HUES64 (cell line): ENCODE data around the gene SETX.

Source experiments
- H3K27ac ChIP-seq: 2 replicates; pipeline ENCODE4 v1.7.0; 2013; ENCODE audit warnings: low read depth, low read length, inconsistent platforms
- H3K27me3 ChIP-seq: 2 replicates; pipeline ENCODE4 v1.6.1; 2013; ENCODE audit warnings: mild to moderate bottlenecking, low read length; ENCODE audit not compliant: insufficient read depth
- H3K36me3 ChIP-seq: 2 replicates; pipeline ENCODE4 v1.6.1; 2013; ENCODE audit warnings: mild to moderate bottlenecking, low read length; ENCODE audit not compliant: insufficient read depth
- H3K4me1 ChIP-seq: 2 replicates; pipeline ENCODE4 v1.6.1; 2013; ENCODE audit warnings: mild to moderate bottlenecking, low read length, moderate library complexity; ENCODE audit not compliant: insufficient read depth
- H3K4me3 ChIP-seq: 2 replicates; pipeline ENCODE4 v1.5.1; 2013; ENCODE audit warnings: mild to moderate bottlenecking, low read length, moderate library complexity
- H3K9ac ChIP-seq: 2 replicates; pipeline ENCODE4 v1.6.1; 2013; ENCODE audit warnings: mild to moderate bottlenecking, low read depth, low read length
- H3K9me3 ChIP-seq: 2 replicates; pipeline ENCODE4 v1.6.1; 2013; ENCODE audit warnings: low read depth, low read length; ENCODE audit not compliant: insufficient read depth
- WGBS: fragments of 150-250, 120-280 bp; methylation state at CpG from one replicate; pipeline ENCODE4 v1.1.7; 2013; ENCODE audit warnings: missing lambda C conversion rate; 5-methylcytosine and 5-hydroxymethylcytosine counted together

Gene SETX

DNA sequence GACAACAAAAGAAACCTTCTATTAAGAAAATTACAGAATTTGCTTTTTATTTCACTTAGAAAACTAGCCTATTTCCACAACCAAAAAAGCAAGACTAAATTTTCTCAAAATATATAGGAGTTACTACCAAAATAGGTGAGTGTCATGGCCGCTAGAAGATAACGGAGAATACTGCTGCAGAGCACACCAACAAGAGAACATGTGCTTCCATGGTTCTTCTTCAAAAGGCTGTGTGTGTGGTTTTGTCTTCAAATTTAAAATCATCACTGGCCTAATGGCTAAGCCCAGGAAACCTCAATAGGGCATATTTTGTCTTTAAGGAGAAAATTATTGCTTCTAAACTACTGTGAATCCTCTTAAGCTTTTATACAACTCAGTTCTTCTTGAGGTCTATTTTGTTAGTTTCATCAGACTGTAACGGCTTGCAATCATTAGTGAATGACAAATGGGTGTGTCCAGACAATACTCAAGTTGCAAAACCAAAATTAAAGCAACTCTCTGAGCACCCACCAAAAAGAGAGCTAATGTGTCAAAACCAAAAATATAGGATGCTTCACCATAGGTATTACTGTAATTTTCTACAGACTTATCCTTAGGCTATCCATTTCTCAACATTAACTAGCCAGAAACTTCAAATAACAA is 3.3 kb downstream of the SETX start:
- Histone ChIP-seq H3K4me3 (no peak overlapping the region), H3K9me3 (no peaks in the 10 kb centered on the region), H3K27me3 (no peaks in the 10 kb centered on the region), H3K27ac (no peak overlapping the region), H3K4me1 (peaks cover 3% of the 10 kb centered on the region; the same call in 1 of the 2 replicates), H3K36me3 (peaks cover 69% of the 10 kb centered on the region), H3K9ac (no peak overlapping the region)
- 98% methylated on average over 3 of the region's 3 CpGs for WGBS

DNA sequence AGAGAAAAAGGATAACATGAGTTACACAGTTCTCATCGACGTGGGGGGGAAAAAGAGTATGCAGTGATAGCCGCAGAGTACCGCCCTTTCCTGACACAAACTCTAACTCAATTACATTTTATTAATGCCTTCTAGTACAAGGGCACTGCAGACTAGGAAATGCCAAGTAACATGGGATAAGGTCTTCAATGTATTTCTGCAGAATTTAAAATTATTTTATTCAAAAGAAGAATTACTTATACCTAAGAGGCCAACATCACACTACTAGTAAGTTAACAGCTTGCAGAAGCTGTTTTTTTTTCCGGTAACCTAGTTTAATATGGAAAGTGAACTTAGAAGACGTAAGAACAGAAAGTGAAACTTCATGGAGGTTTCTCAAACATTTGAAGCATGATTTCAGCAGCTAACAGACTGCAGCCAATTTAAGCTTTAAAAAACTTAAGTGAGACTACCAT is 3.9 kb downstream of the SETX start:
- H3K4me1 ChIP-seq = peaks cover 3% of the 10 kb centered on the region; the same call in 1 of the 2 replicates
- no peak overlapping the region for H3K9ac ChIP-seq
- no peak overlapping the region for H3K27ac ChIP-seq
- H3K4me3 ChIP-seq = no peak overlapping the region
- 94% methylated on average over 4 of the region's 6 CpGs for WGBS
- no peaks in the 10 kb centered on the region for H3K9me3 ChIP-seq
- peaks cover 76% of the 10 kb centered on the region for H3K36me3 ChIP-seq
- no peaks in the 10 kb centered on the region for H3K27me3 ChIP-seq

DNA sequence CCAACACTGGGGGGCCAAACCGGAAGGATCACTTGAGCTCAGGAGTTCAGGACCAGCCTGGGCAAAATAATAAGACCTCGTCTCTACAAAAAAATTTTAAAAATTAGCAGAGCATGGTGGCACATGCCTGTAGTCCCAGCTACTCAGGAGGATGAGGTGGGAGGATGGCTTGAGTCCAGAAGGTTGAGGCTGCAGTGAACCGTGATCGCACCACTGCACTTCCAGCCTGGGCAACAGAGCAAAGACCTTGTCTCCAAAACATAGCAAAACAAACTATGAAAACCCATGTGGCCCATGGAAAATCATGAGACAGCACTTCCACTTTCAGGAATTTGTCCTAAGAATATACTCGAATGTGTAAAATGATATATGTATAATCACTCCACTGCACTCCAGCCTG is 6.1 kb downstream of the SETX start:
- H3K36me3 ChIP-seq = peaks cover 96% of the 10 kb centered on the region
- no peaks in the 10 kb centered on the region for H3K9me3 ChIP-seq
- H3K27me3 ChIP-seq = no peaks in the 10 kb centered on the region
- no peak overlapping the region for H3K9ac ChIP-seq
- H3K27ac ChIP-seq = no peak overlapping the region
- 70% methylated on average over 4 of the region's 5 CpGs for WGBS
- peaks cover 2% of the 10 kb centered on the region; the same call in 1 of the 2 replicates for H3K4me1 ChIP-seq
- H3K4me3 ChIP-seq = no peak overlapping the region

DNA sequence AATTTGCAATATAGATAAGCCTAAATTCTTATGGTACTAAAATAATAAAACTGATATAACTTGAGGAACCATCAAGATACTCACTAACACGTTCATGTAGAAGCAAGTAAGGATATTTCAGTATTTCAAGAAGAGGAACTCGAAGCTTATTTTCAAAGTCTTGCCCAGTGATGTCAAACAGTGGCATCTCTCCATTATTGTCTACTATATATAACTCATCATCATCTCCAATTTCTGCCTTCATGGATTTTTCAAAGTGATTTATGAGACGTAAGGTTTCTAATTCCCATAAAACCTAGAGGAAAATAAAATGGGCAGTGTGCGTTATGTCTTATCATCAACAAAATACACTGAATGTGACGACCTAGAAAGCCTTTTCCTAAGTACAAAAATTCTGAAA is 8.6 kb downstream of the SETX start:
- Histone ChIP-seq H3K9me3 (no peaks in the 10 kb centered on the region), H3K4me3 (no peak overlapping the region), H3K9ac (no peak overlapping the region), H3K27ac (no peak overlapping the region), H3K4me1 (no peaks in the 10 kb centered on the region), H3K27me3 (no peaks in the 10 kb centered on the region), H3K36me3 (peaks cover 96% of the 10 kb centered on the region)
- 100% methylated on average over 2 of the region's 5 CpGs for WGBS

DNA sequence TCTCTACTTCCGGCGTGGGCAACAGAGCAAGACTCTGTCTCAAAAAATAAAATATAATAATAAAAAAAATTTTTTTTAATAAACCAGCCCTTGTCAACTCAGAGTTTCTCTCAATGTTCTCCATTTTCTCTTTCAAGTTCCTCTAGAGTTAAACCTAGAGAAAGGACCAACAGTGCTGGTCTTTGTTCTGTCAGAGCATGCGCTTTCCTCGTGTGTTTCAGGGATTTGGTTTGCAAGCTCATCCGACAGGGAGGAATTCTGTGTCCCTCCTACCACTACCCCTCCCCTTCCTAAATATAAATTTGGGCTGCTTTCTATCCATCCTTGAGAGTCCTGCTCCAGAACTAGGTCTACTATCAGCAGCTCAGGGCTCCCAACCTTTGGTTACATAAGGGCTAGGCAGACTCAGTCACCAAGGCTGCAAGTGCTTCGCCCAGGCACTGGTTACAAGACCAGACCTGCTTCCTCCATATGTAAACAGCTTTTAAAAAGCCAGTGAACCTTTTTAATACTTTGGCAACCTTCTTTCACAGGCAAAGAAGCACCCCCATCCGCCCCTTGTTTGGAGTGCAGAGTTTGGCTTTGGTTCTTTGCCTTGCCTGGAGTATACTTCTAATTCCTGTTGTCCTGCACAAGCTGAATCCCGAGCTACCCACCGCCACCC is 13.5 kb downstream of the SETX start:
- H3K27ac ChIP-seq = no peak overlapping the region
- H3K36me3 ChIP-seq = peaks cover 95% of the 10 kb centered on the region
- H3K9me3 ChIP-seq = no peaks in the 10 kb centered on the region
- H3K27me3 ChIP-seq = no peaks in the 10 kb centered on the region
- no peaks in the 10 kb centered on the region for H3K4me1 ChIP-seq
- H3K4me3 ChIP-seq = no peak overlapping the region
- WGBS = 95% methylated on average over 7 of the region's 9 CpGs
- no peak overlapping the region for H3K9ac ChIP-seq

DNA sequence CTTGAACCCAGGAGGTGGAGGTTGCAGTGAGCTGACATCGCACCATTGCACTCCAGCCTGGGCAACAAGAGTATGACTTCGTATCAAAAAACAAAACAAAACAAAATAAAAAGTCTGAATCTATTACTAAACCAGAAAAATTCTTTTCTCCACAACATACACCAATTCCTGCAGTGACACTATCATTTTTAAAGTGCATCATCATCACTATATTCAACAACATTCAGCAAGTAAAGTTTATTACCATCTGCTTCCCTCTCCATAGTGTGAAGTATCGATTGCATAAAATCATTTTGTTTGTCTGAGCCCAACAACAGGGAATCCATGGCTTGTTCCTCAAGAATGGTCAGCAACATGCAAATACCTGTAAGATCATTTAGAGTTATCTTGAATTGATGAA is 20.4 kb downstream of the SETX start:
- Histone ChIP-seq H3K4me1 (no peaks in the 10 kb centered on the region), H3K9me3 (no peaks in the 10 kb centered on the region), H3K27me3 (no peaks in the 10 kb centered on the region), H3K9ac (no peak overlapping the region), H3K36me3 (peaks cover 95% of the 10 kb centered on the region), H3K27ac (no peak overlapping the region), H3K4me3 (no peak overlapping the region)
- WGBS = 96% methylated on average over 3 of the region's 3 CpGs

DNA sequence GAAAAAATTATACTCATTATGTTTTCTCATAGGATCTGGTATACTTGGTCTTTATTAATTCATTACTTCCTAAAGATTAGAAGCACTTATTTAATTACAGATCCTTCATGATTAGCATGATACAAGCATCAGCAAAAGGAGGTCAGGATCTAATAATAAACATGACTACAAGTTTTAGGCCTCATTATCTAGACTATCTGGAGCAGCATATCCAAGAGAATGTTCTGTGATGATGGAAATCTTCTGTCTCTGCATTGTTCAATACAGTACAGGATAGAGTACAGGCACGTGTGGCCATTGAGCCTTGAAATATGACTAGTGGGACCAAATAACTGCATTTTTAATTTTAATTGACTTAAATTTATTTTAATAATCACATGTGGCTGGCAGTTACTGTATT is 21.2 kb downstream of the SETX start:
- no peaks in the 10 kb centered on the region for H3K9me3 ChIP-seq
- H3K27me3 ChIP-seq = no peaks in the 10 kb centered on the region
- peaks cover 95% of the 10 kb centered on the region for H3K36me3 ChIP-seq
- WGBS = 79% methylated on average over 1 of the region's 1 CpG
- H3K27ac ChIP-seq = no peak overlapping the region
- H3K4me1 ChIP-seq = no peaks in the 10 kb centered on the region
- H3K4me3 ChIP-seq = no peak overlapping the region
- no peak overlapping the region for H3K9ac ChIP-seq

DNA sequence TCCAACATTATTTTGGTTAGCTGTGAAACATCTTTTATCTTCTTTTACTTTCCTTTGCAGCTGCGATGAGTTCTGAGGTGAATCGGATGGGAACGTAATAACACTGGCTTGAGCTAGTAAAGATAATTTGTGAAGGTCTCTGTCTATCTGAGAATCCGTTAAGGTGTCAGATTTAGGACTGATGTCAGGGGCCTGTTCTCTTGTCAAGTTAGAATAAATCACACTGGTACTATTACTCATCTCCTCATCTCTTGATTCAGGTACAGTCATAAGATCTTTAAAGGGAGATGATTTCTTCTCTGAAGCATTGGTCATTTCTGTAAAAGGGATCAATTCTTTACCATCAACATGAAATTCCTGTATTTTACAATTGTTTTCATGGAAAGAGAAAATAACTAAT is 26.2 kb downstream of the SETX start:
- no peaks in the 10 kb centered on the region for H3K27me3 ChIP-seq
- H3K36me3 ChIP-seq = peaks cover 95% of the 10 kb centered on the region
- no peaks in the 10 kb centered on the region for H3K4me1 ChIP-seq

DNA sequence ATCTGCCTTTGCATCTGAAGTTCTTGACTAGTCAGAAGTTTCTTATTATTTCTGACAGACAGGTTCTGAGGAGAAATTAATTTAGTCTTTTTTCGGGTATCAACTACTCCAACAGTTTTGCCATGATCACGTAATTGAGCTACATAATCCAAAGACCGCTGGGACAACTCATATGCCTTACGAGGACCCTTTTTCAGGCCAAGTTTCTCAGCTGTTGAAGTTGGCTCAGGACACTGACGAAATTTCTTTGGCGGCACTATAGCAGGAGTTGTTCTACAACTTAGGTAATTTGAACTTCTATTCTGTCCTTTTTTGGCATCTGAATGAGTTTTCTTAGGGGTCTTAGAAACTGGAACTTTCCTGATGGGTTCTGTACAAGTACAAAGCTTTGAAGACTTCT is 27.2 kb downstream of the SETX start:
- Histone ChIP-seq H3K4me1 (no peaks in the 10 kb centered on the region), H3K36me3 (peaks cover 96% of the 10 kb centered on the region), H3K4me3 (no peak overlapping the region), H3K27me3 (no peaks in the 10 kb centered on the region), H3K27ac (no peak overlapping the region), H3K9ac (no peak overlapping the region), H3K9me3 (no peaks in the 10 kb centered on the region)
- WGBS = 97% methylated on average over 6 of the region's 6 CpGs

More for the DNA sequence above, 26.2 kb downstream of the SETX start:
- WGBS = 91% methylated on average over 4 of the region's 4 CpGs
- Histone ChIP-seq H3K4me3 (no peak overlapping the region), H3K9ac (no peak overlapping the region), H3K9me3 (no peaks in the 10 kb centered on the region), H3K27ac (no peak overlapping the region)

DNA sequence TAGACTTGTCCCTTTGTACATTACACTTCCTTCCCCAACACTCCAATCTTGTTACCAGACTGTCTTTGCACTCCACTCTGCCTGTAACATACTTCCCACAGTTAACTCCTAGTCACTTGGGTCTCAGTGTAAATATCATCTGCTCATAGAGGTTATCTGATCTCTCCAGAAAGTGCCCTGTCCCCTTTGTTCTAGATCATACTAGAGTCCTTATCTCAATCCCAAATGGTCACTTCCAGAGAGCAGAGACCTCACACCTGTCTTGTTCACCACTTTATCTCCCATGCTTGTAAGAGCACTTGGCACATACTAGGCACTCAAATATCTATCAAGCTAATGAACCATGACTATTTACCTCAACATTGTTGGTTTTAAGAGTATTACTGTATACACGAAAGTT is 30.4 kb downstream of the SETX start:
- no peaks in the 10 kb centered on the region for H3K27me3 ChIP-seq
- no peaks in the 10 kb centered on the region for H3K9me3 ChIP-seq
- peaks cover 7% of the 10 kb centered on the region for H3K4me1 ChIP-seq
- no peak overlapping the region for H3K27ac ChIP-seq
- H3K4me3 ChIP-seq = no peak overlapping the region
- 100% methylated on average over 1 of the region's 1 CpG for WGBS
- no peak overlapping the region for H3K9ac ChIP-seq
- peaks cover 75% of the 10 kb centered on the region for H3K36me3 ChIP-seq

DNA sequence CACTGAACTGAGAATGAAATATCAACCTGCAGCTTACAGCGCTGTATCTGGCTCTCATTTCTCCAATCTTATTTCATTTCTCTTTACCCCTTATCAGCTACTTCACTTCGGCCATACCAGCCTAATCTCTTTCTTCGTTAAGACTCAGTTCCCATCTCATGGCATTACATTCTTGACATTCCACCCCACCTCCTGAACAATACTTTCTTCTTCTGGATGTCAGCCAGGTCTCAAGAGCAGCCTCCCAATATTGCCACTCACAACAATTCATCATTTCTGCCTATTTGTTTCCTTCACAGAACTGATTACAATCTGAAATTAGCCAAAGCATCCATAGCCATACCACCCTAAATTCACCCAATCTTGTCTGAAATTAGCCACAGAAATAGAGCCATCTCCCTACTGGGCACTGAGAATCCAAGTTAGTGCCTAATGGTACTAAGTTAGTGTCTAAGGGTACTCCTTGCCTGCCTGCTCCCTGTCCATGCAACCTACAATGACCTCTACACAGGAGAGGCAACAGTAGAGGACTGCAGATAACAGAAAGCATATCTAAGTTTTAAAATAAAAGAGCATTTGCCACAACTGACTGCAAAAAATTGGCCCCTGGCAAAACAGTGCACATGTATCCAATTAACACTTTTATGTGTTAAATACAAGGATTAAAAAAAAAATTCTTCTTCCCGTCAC is 35.2 kb downstream of the SETX start:
- Histone ChIP-seq H3K27ac (peak overlapping the region; percentile 33), H3K27me3 (no peaks in the 10 kb centered on the region), H3K4me1 (peaks cover 17% of the 10 kb centered on the region), H3K36me3 (peaks cover 71% of the 10 kb centered on the region), H3K9ac (no peak overlapping the region), H3K4me3 (no peak overlapping the region), H3K9me3 (no peaks in the 10 kb centered on the region)
- 81% methylated on average over 4 of the region's 4 CpGs for WGBS
